ENCODE data around the gene PDS5B. TPM values are rescaled to one million over a fixed set of nuclear protein-coding genes. Genes with fewer than 3 reads are reported as not detected.
"Not testable (repeated sequence)": the region's sequence is repeated elsewhere in the genome, so short reads cannot be mapped to it uniquely, and the experiment has no call there.

The PDS5B gene
- total RNA-seq, 1 donor from 2014 or later, result 82.4 TPM

DNA sequence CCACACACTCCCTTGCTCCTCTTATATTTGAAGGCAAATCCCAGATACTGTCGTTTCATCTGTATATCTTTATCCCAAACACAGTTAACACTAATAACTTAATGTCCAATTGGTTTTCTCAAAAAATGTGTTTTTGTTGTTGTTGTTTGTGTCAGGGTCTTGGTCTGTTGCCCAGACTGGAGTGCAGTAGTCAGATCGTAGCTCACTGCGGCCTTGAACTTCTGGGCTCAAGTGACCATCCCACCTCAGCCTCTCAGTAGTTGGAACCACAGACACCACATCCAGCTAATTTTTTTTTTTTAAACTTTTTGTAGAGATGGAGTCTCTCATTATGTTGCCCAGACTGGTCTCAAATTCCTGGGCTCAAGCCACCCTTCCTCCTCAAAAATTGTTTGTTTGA, 137.7 kb downstream of the PDS5B start:
- Mint-ChIP-seq H3K27me3 (ENCODE audit: low read depth) (no peaks in the 10 kb centered on the region), H3K36me3 (ENCODE audit: low read depth) (peaks cover 50% of the 10 kb centered on the region), H3K9me3 (peaks cover 9% of the 10 kb centered on the region), H3K4me1 (peaks cover 11% of the 10 kb centered on the region), H3K27ac (ENCODE audit: unreplicated experiment) (no peak overlapping the region), H3K4me3 (no peak overlapping the region)
- TF ChIP-seq CTCF (conservative IDR thresholded peaks at IDR 0.05), result no peak
- DNase-seq (ENCODE audit: low read depth, low spot score), result no peak

- Mint-ChIP-seq H3K27me3 (ENCODE audit: low read depth) (no peaks in the 10 kb centered on the region), H3K36me3 (ENCODE audit: low read depth) (peaks cover 59% of the 10 kb centered on the region), H3K27ac (ENCODE audit: unreplicated experiment) (peak overlapping the region; percentile 65), H3K4me3 (no peak overlapping the region), H3K4me1 (peaks cover 24% of the 10 kb centered on the region), H3K9me3 (peaks cover 5% of the 10 kb centered on the region)
- no peak for TF ChIP-seq CTCF (conservative IDR thresholded peaks at IDR 0.05)
- no peak for DNase-seq (ENCODE audit: low read depth, low spot score)
These were observed 140.3 kb downstream of the PDS5B start for GRCh38 chr13:32726374-32727037.

GRCh38 chr13:32728327-32728726, 142.1 kb downstream of the PDS5B start:
- Mint-ChIP-seq H3K36me3 (ENCODE audit: low read depth) (peaks cover 46% of the 10 kb centered on the region), H3K9me3 (peaks cover 5% of the 10 kb centered on the region), H3K4me3 (no peak overlapping the region), H3K27ac (ENCODE audit: unreplicated experiment) (no peak overlapping the region), H3K4me1 (peaks cover 26% of the 10 kb centered on the region), H3K27me3 (ENCODE audit: low read depth) (no peaks in the 10 kb centered on the region)
- TF ChIP-seq CTCF (conservative IDR thresholded peaks at IDR 0.05), result no peak
- no peak for DNase-seq (ENCODE audit: low read depth, low spot score)

GRCh38 chr13:32729097-32729496, 142.8 kb downstream of the PDS5B start:
- DNase-seq (ENCODE audit: low read depth, low spot score); H3K4me3 Mint-ChIP-seq; H3K9me3 Mint-ChIP-seq; H3K27ac Mint-ChIP-seq (ENCODE audit: unreplicated experiment); H3K27me3 Mint-ChIP-seq (ENCODE audit: low read depth): not testable (repeated sequence)
- H3K4me1 Mint-ChIP-seq, result peaks cover 26% of the 10 kb centered on the region
- H3K36me3 Mint-ChIP-seq (ENCODE audit: low read depth), result peaks cover 44% of the 10 kb centered on the region

DNA sequence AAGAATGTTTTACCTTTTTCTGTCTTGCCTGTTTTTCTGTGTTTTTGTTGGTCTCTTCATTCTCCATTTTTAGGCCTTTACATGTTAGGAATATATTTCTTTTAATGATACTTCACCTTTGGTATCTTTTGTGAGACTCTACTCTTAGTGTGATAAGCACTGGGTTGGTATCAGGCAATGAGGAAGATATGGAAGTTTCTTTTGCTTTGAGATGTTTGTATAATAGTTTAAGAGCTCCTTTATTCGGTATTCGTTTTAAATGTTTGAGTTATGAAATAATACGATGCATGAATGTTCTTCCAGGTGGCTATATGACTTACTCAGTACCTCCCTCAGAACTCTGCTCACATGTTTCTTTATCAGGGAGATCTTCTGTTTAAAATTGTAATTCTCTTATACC, 144.8 kb downstream of the PDS5B start:
- no peak for DNase-seq (ENCODE audit: low read depth, low spot score)
- H3K27me3 Mint-ChIP-seq (ENCODE audit: low read depth), result no peaks in the 10 kb centered on the region
- peaks cover 5% of the 10 kb centered on the region for H3K9me3 Mint-ChIP-seq
- H3K4me1 Mint-ChIP-seq, result peaks cover 26% of the 10 kb centered on the region
- H3K36me3 Mint-ChIP-seq (ENCODE audit: low read depth), result peaks cover 35% of the 10 kb centered on the region
- no peak overlapping the region for H3K4me3 Mint-ChIP-seq
- no peak overlapping the region for H3K27ac Mint-ChIP-seq (ENCODE audit: unreplicated experiment)
- TF ChIP-seq CTCF (conservative IDR thresholded peaks at IDR 0.05), result no peak

DNA sequence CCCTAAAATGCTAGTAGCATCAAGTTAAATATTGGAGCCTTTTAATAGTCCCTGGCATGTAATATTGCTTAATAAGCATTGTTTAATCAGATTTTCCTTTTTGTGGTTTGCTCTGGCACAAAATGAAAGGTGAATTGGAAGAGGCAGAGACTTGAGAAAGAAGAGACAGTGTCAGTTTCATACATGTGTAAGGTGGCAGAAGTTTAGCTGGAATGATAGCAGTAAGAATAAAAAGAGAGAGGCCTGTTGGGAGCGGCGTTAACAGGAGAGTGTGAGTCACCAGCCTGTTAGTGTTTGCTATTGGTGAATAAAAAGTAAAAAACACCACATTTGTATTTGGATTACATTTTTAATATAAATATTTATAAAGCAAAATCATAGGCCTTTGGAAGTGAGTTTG, 145.3 kb downstream of the PDS5B start:
- Mint-ChIP-seq H3K36me3 (ENCODE audit: low read depth) (peaks cover 30% of the 10 kb centered on the region), H3K4me3 (no peak overlapping the region), H3K27me3 (ENCODE audit: low read depth) (no peaks in the 10 kb centered on the region), H3K9me3 (peaks cover 5% of the 10 kb centered on the region), H3K4me1 (peaks cover 22% of the 10 kb centered on the region), H3K27ac (ENCODE audit: unreplicated experiment) (no peak overlapping the region)
- DNase-seq (ENCODE audit: low read depth, low spot score), result no peak
- TF ChIP-seq CTCF (conservative IDR thresholded peaks at IDR 0.05), result no peak
